MM.1S (cell line): ENCODE results near the gene POSTN.

ENCODE experiments used
- DNase-seq: peaks from one replicate; pipeline ENCODE4 v3.0.0-alpha.2; 2015
- H2AFZ ChIP-seq: fragments of 300-600 bp; sonication (generic); 2 replicates; pipeline ENCODE4 v1.6.0; 2016; ENCODE audit warnings: antibody characterized with exemption, low read length
- H3F3A ChIP-seq: fragments of 300-600 bp; sonication (generic); 2 replicates; pipeline ENCODE4 v1.6.1; 2016; ENCODE audit warnings: mild to moderate bottlenecking, antibody characterized with exemption, low read length, moderate library complexity, mixed read lengths; ENCODE audit not compliant: insufficient read depth
- H3K27ac ChIP-seq: fragments of 300-600 bp; sonication (generic); 2 replicates; pipeline ENCODE4 v1.5.1; 2016; ENCODE audit warnings: mild to moderate bottlenecking, low read length
- H3K27me3 ChIP-seq: fragments of 300-600 bp; sonication (generic); replicated peaks from 2 replicates; pipeline ENCODE4 v1.6.0; 2016; ENCODE audit warnings: low read length; ENCODE audit not compliant: insufficient read depth
- H3K36me3 ChIP-seq: fragments of 300-600 bp; sonication (generic); replicated peaks from 2 replicates; pipeline ENCODE4 v1.6.1; 2016; ENCODE audit warnings: mild to moderate bottlenecking, low read length, mixed read lengths; ENCODE audit not compliant: insufficient read depth
- H3K4me1 ChIP-seq: fragments of 300-600 bp; sonication (generic); 2 replicates; pipeline ENCODE4 v1.6.1; 2016; ENCODE audit warnings: low read length, mixed read lengths
- H3K4me2 ChIP-seq: fragments of 300-600 bp; sonication (generic); 2 replicates; pipeline ENCODE4 v1.6.0; 2016; ENCODE audit warnings: low read depth, low read length
- H3K4me3 ChIP-seq: fragments of 300-600 bp; sonication (generic); 2 replicates; pipeline ENCODE4 v1.5.1; 2016; ENCODE audit warnings: low read length, mixed read lengths
- H3K79me2 ChIP-seq: fragments of 300-600 bp; sonication (generic); 2 replicates; pipeline ENCODE4 v1.6.1; 2016; ENCODE audit warnings: mixed run types, low read length, mixed read lengths
- H3K9ac ChIP-seq: fragments of 300-600 bp; sonication (generic); 2 replicates; pipeline ENCODE4 v1.6.1; 2016; ENCODE audit warnings: low read length, mixed read lengths
- H3K9me2 ChIP-seq: fragments of 300-600 bp; sonication (generic); replicated peaks from 2 replicates; pipeline ENCODE4 v1.6.1; 2016; ENCODE audit warnings: mild to moderate bottlenecking, low read length, mixed read lengths; ENCODE audit not compliant: insufficient read depth
- H3K9me3 ChIP-seq: fragments of 300-600 bp; sonication (generic); replicated peaks from 2 replicates; pipeline ENCODE4 v1.6.1; 2016; ENCODE audit warnings: mild to moderate bottlenecking, low read length, mixed read lengths; ENCODE audit not compliant: insufficient read depth
- H4K20me1 ChIP-seq: fragments of 300-600 bp; sonication (generic); 2 replicates; pipeline ENCODE4 v1.6.1; 2016; ENCODE audit warnings: mild to moderate bottlenecking, low read length, moderate library complexity, mixed read lengths; ENCODE audit not compliant: insufficient read depth
- EZH2 ChIP-seq: fragments of 300-600 bp; sonication (generic); optimal IDR thresholded peaks from 2 replicates; pipeline ENCODE3; 2017; ENCODE audit warnings: low read depth, mild to moderate bottlenecking, antibody characterized with exemption, low read length, mixed read lengths
- EZH2phosphoT487 ChIP-seq: fragments of 300-600 bp; sonication (generic); IDR thresholded peaks from 2 replicates; pipeline ENCODE4 v1.6.1; 2018; ENCODE audit warnings: antibody characterized with exemption, low read length
- TF ChIP-seq, protein P1 (sequence below): fragments of 300-600 bp; sonication (generic); IDR thresholded peaks from 2 replicates; pipeline ENCODE4 v1.5.1; 2016; ENCODE audit warnings: antibody characterized with exemption, low read length, mixed read lengths

Gene POSTN

DNA sequence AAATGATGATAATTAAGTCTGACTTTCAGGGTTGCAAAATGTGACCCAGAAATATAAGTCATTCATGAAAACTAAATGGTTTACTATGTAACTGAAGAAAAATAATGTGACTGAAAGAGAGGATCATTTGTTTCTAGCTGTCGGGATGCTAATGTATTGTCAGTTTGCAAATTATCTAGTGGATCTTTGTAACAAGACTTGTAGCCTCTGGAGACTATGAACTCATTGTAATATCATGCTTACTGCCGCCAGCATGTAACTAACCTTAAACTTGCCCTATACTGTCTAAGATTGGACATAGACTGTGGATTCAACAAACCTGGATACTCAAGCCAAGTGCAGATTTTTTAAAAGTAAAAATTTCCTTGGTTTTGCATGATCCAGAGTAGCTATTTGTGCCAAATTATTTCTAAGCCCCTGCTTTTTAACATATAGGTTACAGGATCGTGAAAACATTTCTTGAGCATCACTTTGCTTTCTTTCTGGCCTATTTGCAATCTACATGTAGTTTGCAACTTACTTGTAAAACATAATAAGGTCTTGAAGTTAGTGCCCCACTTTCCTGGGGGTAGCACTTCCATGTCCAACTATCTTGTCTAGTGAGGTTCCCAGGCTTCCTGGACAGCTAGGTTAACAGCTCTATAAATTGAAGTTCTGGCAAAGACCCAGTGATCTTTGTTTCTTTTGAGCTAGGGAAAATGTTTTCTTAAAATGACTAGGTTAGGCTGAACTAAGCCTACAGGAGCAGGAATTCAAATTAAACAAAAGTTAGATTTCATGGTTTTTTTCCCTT is 3.3 kb upstream of the POSTN start:
- Histone ChIP-seq H3K4me2 (no peak overlapping the region), H3K27me3 (no peaks in the 10 kb centered on the region), H4K20me1 (no peaks in the 10 kb centered on the region), H3K4me1 (no peaks in the 10 kb centered on the region), H2AFZ (no peak overlapping the region), H3K36me3 (no peaks in the 10 kb centered on the region), H3K79me2 (no peaks in the 10 kb centered on the region), H3K4me3 (no peak overlapping the region), H3K9me3 (no peaks in the 10 kb centered on the region), H3F3A (no peaks in the 10 kb centered on the region), H3K27ac (no peak overlapping the region), H3K9me2 (no peaks in the 10 kb centered on the region), H3K9ac (no peak overlapping the region)
- no peak for TF ChIP-seq EZH2
- TF ChIP-seq, protein P1, sequence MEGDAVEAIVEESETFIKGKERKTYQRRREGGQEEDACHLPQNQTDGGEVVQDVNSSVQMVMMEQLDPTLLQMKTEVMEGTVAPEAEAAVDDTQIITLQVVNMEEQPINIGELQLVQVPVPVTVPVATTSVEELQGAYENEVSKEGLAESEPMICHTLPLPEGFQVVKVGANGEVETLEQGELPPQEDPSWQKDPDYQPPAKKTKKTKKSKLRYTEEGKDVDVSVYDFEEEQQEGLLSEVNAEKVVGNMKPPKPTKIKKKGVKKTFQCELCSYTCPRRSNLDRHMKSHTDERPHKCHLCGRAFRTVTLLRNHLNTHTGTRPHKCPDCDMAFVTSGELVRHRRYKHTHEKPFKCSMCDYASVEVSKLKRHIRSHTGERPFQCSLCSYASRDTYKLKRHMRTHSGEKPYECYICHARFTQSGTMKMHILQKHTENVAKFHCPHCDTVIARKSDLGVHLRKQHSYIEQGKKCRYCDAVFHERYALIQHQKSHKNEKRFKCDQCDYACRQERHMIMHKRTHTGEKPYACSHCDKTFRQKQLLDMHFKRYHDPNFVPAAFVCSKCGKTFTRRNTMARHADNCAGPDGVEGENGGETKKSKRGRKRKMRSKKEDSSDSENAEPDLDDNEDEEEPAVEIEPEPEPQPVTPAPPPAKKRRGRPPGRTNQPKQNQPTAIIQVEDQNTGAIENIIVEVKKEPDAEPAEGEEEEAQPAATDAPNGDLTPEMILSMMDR, result no peak
- TF ChIP-seq EZH2phosphoT487, result no peak
- DNase-seq, result no peak

DNA sequence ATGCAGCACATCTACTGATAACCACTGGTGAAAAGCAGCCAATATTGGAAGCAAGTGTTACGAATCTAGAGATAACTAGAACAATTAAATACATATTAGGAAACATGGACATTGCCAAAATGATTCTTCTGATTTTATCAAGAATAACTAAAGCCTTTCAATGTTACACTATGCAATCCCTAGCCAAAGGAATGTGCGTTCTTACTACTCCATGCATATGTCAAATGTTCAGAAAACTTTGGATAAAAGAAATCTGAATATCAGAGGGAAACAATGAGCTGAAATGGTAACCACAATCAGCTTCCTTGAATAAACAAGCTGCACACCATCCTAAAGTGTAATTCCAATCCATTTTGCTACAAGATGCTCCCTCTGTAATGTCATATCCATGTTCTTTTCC is 951 bp upstream of the POSTN start:
- H3K9ac ChIP-seq, result no peak overlapping the region
- TF ChIP-seq EZH2phosphoT487 (no peak), EZH2 (no peak)
- TF ChIP-seq, protein P1, result no peak
- H3K9me2 ChIP-seq, result no peaks in the 10 kb centered on the region
- no peak overlapping the region for H3K27ac ChIP-seq
- H3K36me3 ChIP-seq, result no peaks in the 10 kb centered on the region
- no peak overlapping the region for H3K4me3 ChIP-seq
- H3K9me3 ChIP-seq, result no peaks in the 10 kb centered on the region
- H2AFZ ChIP-seq, result no peak overlapping the region
- no peaks in the 10 kb centered on the region for H3K27me3 ChIP-seq
- no peaks in the 10 kb centered on the region for H3K79me2 ChIP-seq
- no peaks in the 10 kb centered on the region for H3K4me1 ChIP-seq
- H3F3A ChIP-seq, result no peaks in the 10 kb centered on the region
- H3K4me2 ChIP-seq, result no peak overlapping the region
- no peaks in the 10 kb centered on the region for H4K20me1 ChIP-seq
- DNase-seq, result no peak

DNA sequence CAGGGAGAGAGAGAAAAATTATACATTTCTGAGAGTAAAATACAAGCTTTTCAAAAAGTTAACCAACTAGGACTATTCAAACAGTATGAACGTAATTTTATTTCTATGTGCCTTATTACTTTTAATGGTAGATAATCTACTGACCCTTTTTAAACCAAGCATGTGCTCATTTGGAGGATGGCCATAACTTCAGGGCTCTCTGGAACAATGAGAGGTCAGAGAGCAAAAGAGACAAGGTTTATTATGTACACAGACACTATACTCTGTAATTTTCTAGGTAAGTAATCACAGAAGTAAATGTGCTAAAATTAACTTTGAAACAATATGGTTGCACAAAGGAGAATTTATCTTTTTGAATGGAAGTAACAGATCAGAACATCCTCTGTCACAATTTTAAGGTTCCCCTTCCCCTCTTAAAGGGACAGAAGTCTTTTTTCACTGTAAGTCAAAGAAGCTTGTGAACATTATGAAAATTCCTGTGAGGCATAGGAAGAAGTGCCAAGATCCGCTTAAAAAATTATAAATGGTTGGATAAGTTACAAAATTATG is 1.0 kb downstream of the POSTN start:
- Histone ChIP-seq H2AFZ (no peak overlapping the region), H3K9me2 (no peaks in the 10 kb centered on the region), H3K27me3 (no peaks in the 10 kb centered on the region), H3K9me3 (no peaks in the 10 kb centered on the region), H3F3A (no peaks in the 10 kb centered on the region), H3K4me2 (no peak overlapping the region), H3K4me1 (no peaks in the 10 kb centered on the region), H4K20me1 (no peaks in the 10 kb centered on the region), H3K9ac (no peak overlapping the region), H3K27ac (no peak overlapping the region), H3K4me3 (no peak overlapping the region), H3K79me2 (no peaks in the 10 kb centered on the region), H3K36me3 (no peaks in the 10 kb centered on the region)
- TF ChIP-seq EZH2phosphoT487, result no peak
- TF ChIP-seq EZH2, result no peak
- TF ChIP-seq, protein P1, result no peak
- no peak for DNase-seq
